Left ventricle myocardium inferior (tissue), 1 donor: ENCODE results near the gene SLC30A10. TPM values are rescaled to one million over a fixed set of nuclear protein-coding genes. Genes with fewer than 3 reads are reported as not detected.
"Not testable (repeated sequence)": the region's sequence is repeated elsewhere in the genome, so short reads cannot be mapped to it uniquely, and the experiment has no call there.

Experiments used
- DNase-seq: peaks from one replicate; pipeline ENCODE4 v3.0.0-alpha.2; 2020
- H3K27ac ChIP-seq: fragments of 200-600 bp; replicated peaks from 2 replicates; pipeline ENCODE4 v1.8.0; 2021
- H3K27me3 ChIP-seq: fragments of 200-600 bp; 2 replicates; pipeline ENCODE4 v1.8.0; 2021; ENCODE audit warnings: low read depth
- H3K36me3 ChIP-seq: fragments of 200-600 bp; 2 replicates; pipeline ENCODE4 v1.8.0; 2021
- H3K4me1 ChIP-seq: fragments of 200-600 bp; 2 replicates; pipeline ENCODE4 v1.8.0; 2021
- H3K4me3 ChIP-seq: fragments of 200-600 bp; 2 replicates; pipeline ENCODE4 v1.8.0; 2021; ENCODE audit warnings: mild to moderate bottlenecking, moderate library complexity
- H3K9me3 ChIP-seq: fragments of 200-600 bp; replicated peaks from 2 replicates; pipeline ENCODE4 v1.8.0; 2021
- intact Hi-C: fragments of 100-400 bp; cut with micrococcal nuclease; formaldehyde crosslinking; loops from one replicate; pipeline ENCODE4 v1.11.0; 2022
- total RNA-seq: library from RNA; stranded (reverse); fragmentation: NEBNext Ultra II Directional; extraction: Animal tissue kit (Norgen Biotek cat#: 25700); gene quantifications from one replicate; pipeline ENCODE4 v1.2.1, GENCODE V29; 2021
- TF ChIP-seq, protein P1 (sequence below): fragments of 200-600 bp; IDR thresholded peaks from 2 replicates; pipeline ENCODE4 v1.8.0; 2021; ENCODE audit warnings: antibody characterized with exemption, mild to moderate bottlenecking, borderline replicate concordance
- donor health status: DM: no; HTN: yes; CAD: no; lungs with severe emphysema.

SLC30A10 gene
- total RNA-seq, 1 donor from 2014 or later = 0.47 TPM

DNA sequence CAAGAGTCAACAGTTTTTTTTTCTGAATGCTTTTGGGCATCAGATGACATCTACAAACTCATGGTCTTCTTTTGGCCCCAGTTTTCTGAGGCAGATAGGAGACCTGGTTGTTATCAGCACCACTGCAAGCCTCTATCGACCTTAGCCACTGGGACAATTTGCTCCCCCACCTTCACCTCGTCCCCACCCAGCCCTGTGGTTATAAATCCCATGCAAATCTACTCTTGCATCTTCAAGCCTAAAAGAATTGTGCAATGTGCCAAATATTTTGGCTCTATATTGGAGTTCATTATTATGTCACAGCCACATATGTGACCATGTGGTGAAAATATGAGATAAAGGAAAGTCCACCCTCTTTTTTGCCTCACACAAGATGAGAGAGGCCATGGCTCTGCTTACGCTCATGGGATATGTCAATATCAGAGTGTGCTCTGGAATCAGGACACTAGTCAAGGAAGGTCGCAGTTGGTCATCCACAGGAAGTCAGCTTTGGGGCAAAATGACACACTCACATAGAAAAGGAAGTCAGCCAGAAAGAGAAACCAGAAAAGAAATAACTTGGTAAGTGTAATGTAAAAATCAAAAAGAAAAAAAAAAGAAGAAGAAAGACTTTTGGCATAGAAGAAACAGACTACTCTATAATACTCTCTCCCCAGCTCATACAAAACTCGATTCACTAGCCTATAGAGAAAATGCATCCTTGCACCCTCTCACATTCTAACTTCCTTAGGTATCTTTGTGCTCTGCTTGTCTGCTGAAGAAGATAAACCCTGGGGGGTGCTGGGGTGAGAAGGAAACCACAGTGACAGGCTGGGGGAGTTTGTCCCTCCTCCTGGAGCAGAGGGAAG lies 21.2 kb downstream of the SLC30A10 start:
- TF ChIP-seq, protein P1, sequence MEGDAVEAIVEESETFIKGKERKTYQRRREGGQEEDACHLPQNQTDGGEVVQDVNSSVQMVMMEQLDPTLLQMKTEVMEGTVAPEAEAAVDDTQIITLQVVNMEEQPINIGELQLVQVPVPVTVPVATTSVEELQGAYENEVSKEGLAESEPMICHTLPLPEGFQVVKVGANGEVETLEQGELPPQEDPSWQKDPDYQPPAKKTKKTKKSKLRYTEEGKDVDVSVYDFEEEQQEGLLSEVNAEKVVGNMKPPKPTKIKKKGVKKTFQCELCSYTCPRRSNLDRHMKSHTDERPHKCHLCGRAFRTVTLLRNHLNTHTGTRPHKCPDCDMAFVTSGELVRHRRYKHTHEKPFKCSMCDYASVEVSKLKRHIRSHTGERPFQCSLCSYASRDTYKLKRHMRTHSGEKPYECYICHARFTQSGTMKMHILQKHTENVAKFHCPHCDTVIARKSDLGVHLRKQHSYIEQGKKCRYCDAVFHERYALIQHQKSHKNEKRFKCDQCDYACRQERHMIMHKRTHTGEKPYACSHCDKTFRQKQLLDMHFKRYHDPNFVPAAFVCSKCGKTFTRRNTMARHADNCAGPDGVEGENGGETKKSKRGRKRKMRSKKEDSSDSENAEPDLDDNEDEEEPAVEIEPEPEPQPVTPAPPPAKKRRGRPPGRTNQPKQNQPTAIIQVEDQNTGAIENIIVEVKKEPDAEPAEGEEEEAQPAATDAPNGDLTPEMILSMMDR = no peak
- Histone ChIP-seq H3K27ac (no peak overlapping the region), H3K36me3 (no peaks in the 10 kb centered on the region), H3K9me3 (no peaks in the 10 kb centered on the region), H3K4me3 (no peak overlapping the region), H3K27me3 (peaks cover 13% of the 10 kb centered on the region), H3K4me1 (no peaks in the 10 kb centered on the region)
- intact Hi-C loops = no loop called here
- DNase-seq = no peak

DNA sequence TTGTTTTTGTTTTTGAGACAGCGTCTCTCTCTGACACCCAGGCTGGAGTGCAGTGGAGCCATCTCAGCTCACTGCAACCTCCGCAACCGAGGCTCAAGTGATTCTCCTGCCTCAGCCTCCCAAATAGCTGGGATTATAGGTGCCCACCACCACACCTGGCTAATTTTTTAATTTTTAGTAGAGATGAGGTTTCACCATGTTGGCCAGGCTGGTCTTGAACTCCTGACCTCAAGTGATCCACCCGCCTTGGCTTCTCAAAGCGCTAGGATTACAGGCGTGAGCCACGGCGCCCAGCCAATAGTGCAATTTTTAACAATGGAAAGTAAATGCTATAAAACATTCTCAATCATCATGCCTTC lies 21.8 kb downstream of the SLC30A10 start:
- H3K27ac ChIP-seq, intact Hi-C loops, H3K4me1 ChIP-seq, H3K4me3 ChIP-seq, H3K9me3 ChIP-seq, H3K36me3 ChIP-seq, DNase-seq: not testable (repeated sequence)
- H3K27me3 ChIP-seq = peaks cover 13% of the 10 kb centered on the region

DNA sequence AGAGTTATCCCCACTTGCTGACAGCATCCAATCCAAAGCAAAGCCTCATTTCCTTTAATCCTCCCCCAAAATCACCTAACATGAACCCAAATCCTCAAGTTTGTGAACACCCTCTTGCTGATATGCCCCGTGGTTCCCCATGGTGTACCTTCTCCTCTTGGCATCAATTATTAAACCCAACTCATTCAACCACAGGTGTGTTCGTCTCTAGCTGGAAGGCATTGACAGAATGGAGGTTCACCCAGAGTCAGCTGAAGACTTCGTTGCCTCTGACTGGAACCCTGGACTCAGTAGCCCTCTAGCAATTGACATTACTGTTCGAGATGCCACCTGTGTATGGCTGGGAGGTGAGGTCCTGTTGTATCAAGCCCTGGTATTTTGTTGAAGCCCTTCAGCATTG lies 22.8 kb downstream of the SLC30A10 start:
- TF ChIP-seq, protein P1 = no peak
- intact Hi-C loops = no loop called here
- Histone ChIP-seq H3K9me3 (no peaks in the 10 kb centered on the region), H3K36me3 (no peaks in the 10 kb centered on the region), H3K4me3 (no peak overlapping the region), H3K4me1 (no peaks in the 10 kb centered on the region), H3K27ac (no peak overlapping the region), H3K27me3 (peaks cover 13% of the 10 kb centered on the region)
- no peak for DNase-seq

DNA sequence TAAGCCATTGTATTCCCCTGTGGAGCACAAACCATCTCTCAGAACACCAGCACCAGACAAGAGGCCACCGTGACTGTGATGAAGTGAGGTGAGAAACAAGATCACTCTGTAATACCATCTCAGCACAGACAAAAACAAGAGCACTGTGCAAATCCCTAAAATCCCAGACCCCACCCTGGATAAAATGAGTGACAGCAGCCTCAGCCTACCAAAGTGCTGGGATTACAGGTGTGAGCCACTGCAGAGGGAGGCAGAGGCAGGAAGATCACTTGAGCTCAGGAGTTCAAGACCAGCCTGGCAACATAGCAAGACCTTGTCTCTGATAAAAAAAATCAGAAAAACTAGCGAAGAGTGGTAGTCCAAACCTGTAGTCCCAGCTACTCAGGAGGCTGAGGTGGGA lies 23.4 kb downstream of the SLC30A10 start:
- no peaks in the 10 kb centered on the region for H3K36me3 ChIP-seq
- intact Hi-C loops = no loop called here
- H3K9me3 ChIP-seq = no peaks in the 10 kb centered on the region
- TF ChIP-seq, protein P1 = no peak
- DNase-seq = no peak
- no peak overlapping the region for H3K27ac ChIP-seq
- H3K4me3 ChIP-seq = no peak overlapping the region
- H3K4me1 ChIP-seq = no peaks in the 10 kb centered on the region
- peaks cover 13% of the 10 kb centered on the region for H3K27me3 ChIP-seq

DNA sequence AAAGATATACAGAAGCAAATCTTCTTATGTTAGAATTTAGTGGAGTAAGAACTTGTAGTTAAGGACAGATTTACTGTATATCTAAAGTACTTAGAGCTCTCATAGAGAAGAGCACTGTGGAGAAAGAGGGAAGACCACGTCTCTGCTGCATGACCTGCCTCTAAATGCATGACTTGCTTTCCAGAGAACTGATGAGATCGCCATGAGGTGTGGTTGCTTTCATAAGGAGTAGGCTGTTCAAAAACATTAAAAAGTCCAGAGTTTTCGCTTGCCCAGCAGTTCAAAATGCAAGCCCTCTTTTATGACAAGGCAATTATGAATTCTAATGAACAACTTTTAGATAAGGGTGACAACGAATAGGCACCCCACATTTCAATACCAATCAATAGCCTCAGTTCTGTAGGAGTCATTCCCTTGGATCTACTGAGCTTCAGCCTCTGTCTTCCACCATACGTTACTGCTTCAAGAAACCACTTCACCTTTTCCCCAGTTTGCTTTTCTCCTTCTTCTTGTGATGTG lies 24.9 kb downstream of the SLC30A10 start:
- Histone ChIP-seq H3K9me3 (no peaks in the 10 kb centered on the region), H3K36me3 (no peaks in the 10 kb centered on the region), H3K27me3 (peaks cover 13% of the 10 kb centered on the region), H3K27ac (no peak overlapping the region), H3K4me1 (no peaks in the 10 kb centered on the region), H3K4me3 (no peak overlapping the region)
- TF ChIP-seq, protein P1 = no peak
- no peak for DNase-seq
- intact Hi-C loops = no loop called here

DNA sequence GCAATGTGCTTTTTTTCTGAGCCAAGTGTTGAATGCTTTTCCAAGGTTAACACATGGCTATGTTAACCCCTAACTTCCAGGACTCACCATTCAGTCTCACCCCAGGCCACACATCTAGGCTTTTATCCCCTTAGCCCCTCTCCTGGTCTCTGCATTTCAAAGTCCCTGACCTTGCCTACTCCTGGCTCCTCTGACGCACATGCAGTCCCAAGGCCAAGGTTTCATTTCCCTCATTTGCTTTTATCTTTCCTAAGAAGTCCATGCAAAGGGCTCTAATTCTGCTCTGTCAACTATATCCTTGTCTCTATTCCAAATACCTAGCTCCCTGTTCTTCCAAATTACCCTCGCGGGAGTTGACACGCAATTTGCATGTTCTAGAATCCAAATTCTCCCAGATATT lies 25.4 kb downstream of the SLC30A10 start:
- TF ChIP-seq, protein P1 = no peak
- Histone ChIP-seq H3K36me3 (no peaks in the 10 kb centered on the region), H3K9me3 (no peaks in the 10 kb centered on the region), H3K4me1 (no peaks in the 10 kb centered on the region), H3K27me3 (peaks cover 13% of the 10 kb centered on the region), H3K4me3 (no peak overlapping the region), H3K27ac (no peak overlapping the region)
- DNase-seq = no peak
- intact Hi-C loops = no loop called here
